A673 (cell line): ENCODE measurements around the gene CRISPLD2. TPM values are rescaled to one million over a fixed set of nuclear protein-coding genes. Genes with fewer than 3 reads are reported as not detected.
"Not testable (repeated sequence)": the region's sequence is repeated elsewhere in the genome, so short reads cannot be mapped to it uniquely, and the experiment has no call there.

ENCODE experiments used
- BruUV-seq: library from RNA; stranded (reverse); fragments of 400-500 nt; replicated peaks from 2 replicates; lab custom pipeline; 2021; lab: Mats Ljungman, UMichigan
- CTCF ChIA-PET: fragments of 300-600 bp; sonication (Branson Sonifier 250); formaldehyde crosslinking; loops from one replicate; lab custom pipeline; 2022; ENCODE audit warnings: antibody characterized with exemption; lab: Charles Lee
- POLR2A ChIA-PET: fragments of 300-600 bp; sonication (Branson Sonifier 250); formaldehyde crosslinking; loops from one replicate; lab custom pipeline; 2022; ENCODE audit warnings: antibody characterized with exemption; ENCODE audit not compliant: low non-redundant PET; lab: Charles Lee
- DNase-seq: peaks from one replicate; pipeline ENCODE4 v3.0.0-alpha.2; 2015; ENCODE audit warnings: low spot score
- H3K27ac ChIP-seq: fragments of 200-600 bp; sonication (generic); 2 replicates; pipeline ENCODE4 v1.5.1; 2016; ENCODE audit warnings: mixed run types, low read depth, mild to moderate bottlenecking, mixed read lengths, antibody characterized with exemption, low read length; ENCODE audit not compliant: poor library complexity, severe bottlenecking
- H3K27me3 ChIP-seq: fragments of 200-600 bp; sonication (generic); replicated peaks from 2 replicates; pipeline ENCODE4 v1.6.1; 2017; ENCODE audit warnings: mixed run types, low read depth, mild to moderate bottlenecking, mixed read lengths, antibody characterized with exemption, low read length; ENCODE audit not compliant: insufficient read depth, poor library complexity
- H3K36me3 ChIP-seq: fragments of 200-600 bp; sonication (generic); 2 replicates; pipeline ENCODE4 v1.6.1; 2016; ENCODE audit warnings: mixed run types, mild to moderate bottlenecking, mixed read lengths, antibody characterized with exemption, low read length; ENCODE audit not compliant: insufficient read depth, poor library complexity, severe bottlenecking
- H3K4me1 ChIP-seq: fragments of 200-600 bp; sonication (generic); 2 replicates; pipeline ENCODE4 v1.6.1; 2017; ENCODE audit warnings: mixed run types, mild to moderate bottlenecking, mixed read lengths, antibody characterized with exemption, low read length; ENCODE audit not compliant: insufficient read depth, poor library complexity, severe bottlenecking
- H3K4me3 ChIP-seq: fragments of 200-600 bp; sonication (generic); 2 replicates; pipeline ENCODE4 v1.5.1; 2016; ENCODE audit warnings: low read depth, mixed run types, mild to moderate bottlenecking, mixed read lengths, low read length; ENCODE audit not compliant: poor library complexity, severe bottlenecking
- H3K9me3 ChIP-seq: fragments of 200-600 bp; sonication (generic); 2 replicates; pipeline ENCODE4 v1.6.1; 2016; ENCODE audit warnings: mixed run types, low read depth, mild to moderate bottlenecking, mixed read lengths, antibody characterized with exemption, low read length; ENCODE audit not compliant: poor library complexity, severe bottlenecking
- CTCF ChIP-seq: fragments of 300-800, 200-600 bp; sonication (generic); conservative IDR thresholded peaks from 2 replicates; pipeline ENCODE4 v1.5.1; 2017; ENCODE audit warnings: low read depth, mild to moderate bottlenecking, antibody characterized with exemption, low read length, moderate library complexity, mixed read lengths
- EZH2 ChIP-seq: fragments of 200-600 bp; sonication (generic); IDR thresholded peaks from 2 replicates; pipeline ENCODE4 v1.6.1; 2017; ENCODE audit warnings: borderline replicate concordance, low read depth, mild to moderate bottlenecking, mixed read lengths, antibody characterized with exemption, low read length; ENCODE audit not compliant: poor library complexity, severe bottlenecking
- intact Hi-C: fragments of 100-400 bp; cut with micrococcal nuclease; formaldehyde crosslinking; loops from one replicate; pipeline ENCODE4 v1.10.0; 2022; ENCODE audit not compliant: unreplicated experiment
- total RNA-seq: library from RNA; stranded (reverse); gene quantifications from 2 replicates; pipeline ENCODE4 v1.2.3, GENCODE V29; 2021

CRISPLD2 gene
- total RNA-seq, 1 experiment from 2014 or later, result 0.32 TPM

GRCh38 chr16:84932681-84933080, 112.9 kb downstream of the CRISPLD2 start:
- DNase-seq, result no peak
- TF ChIP-seq EZH2, result no peak
- no peak for TF ChIP-seq CTCF
- Histone ChIP-seq H3K27ac (no peak overlapping the region), H3K36me3 (no peaks in the 10 kb centered on the region), H3K4me3 (no peak overlapping the region), H3K27me3 (no peaks in the 10 kb centered on the region), H3K4me1 (no peaks in the 10 kb centered on the region), H3K9me3 (no peaks in the 10 kb centered on the region)
- BruUV-seq, result no TSS peak
- CTCF ChIA-PET, result no interaction called here
- POLR2A ChIA-PET, result no interaction called here
- intact Hi-C loops, result no loop called here

GRCh38 chr16:84933774-84934631, 114.2 kb downstream of the CRISPLD2 start:
- DNase-seq, result no peak
- no TSS peak for BruUV-seq
- no peaks in the 10 kb centered on the region for H3K36me3 ChIP-seq
- no peaks in the 10 kb centered on the region for H3K4me1 ChIP-seq
- no peak for TF ChIP-seq CTCF
- no peak for TF ChIP-seq EZH2
- ChIA-PET POLR2A (no interaction called here), CTCF (no interaction called here)
- no peaks in the 10 kb centered on the region for H3K9me3 ChIP-seq
- no peak overlapping the region for H3K4me3 ChIP-seq
- H3K27ac ChIP-seq, result no peak overlapping the region
- H3K27me3 ChIP-seq, result no peaks in the 10 kb centered on the region
- intact Hi-C loops, result no loop called here

- TF ChIP-seq EZH2 (no peak), CTCF (no peak)
- CTCF ChIA-PET, result no interaction called here
Measured at GRCh38 chr16:84937196-84938005, 117.6 kb downstream of the CRISPLD2 start.

GRCh38 chr16:84938616-84939015, 118.8 kb downstream of the CRISPLD2 start:
- CTCF ChIA-PET, result interaction anchor here (0.6 to 0.7 kb wide), 2 partner anchors 15 to 47 kb away, joined by 3 to 6 read pairs; no protein-coding TSS in a partner anchor
- H3K4me3 ChIP-seq, H3K27me3 ChIP-seq, POLR2A ChIA-PET, H3K9me3 ChIP-seq, H3K36me3 ChIP-seq, H3K27ac ChIP-seq, BruUV-seq, intact Hi-C loops, DNase-seq, H3K4me1 ChIP-seq: not testable (repeated sequence)

More at GRCh38 chr16:84937196-84938005, 117.6 kb downstream of the CRISPLD2 start:
- POLR2A ChIA-PET, result no interaction called here
- no peaks in the 10 kb centered on the region for H3K36me3 ChIP-seq
- H3K27ac ChIP-seq, result no peak overlapping the region
- no TSS peak for BruUV-seq
- H3K4me1 ChIP-seq, result no peaks in the 10 kb centered on the region
- no peak overlapping the region for H3K4me3 ChIP-seq
- no peaks in the 10 kb centered on the region for H3K27me3 ChIP-seq
- intact Hi-C loops, result no loop called here
- no peak for DNase-seq
- H3K9me3 ChIP-seq, result no peaks in the 10 kb centered on the region
